Spleen (tissue), 11 donors: ENCODE data around the gene CHMP4A. TPM values are rescaled to one million over a fixed set of nuclear protein-coding genes. Genes with fewer than 3 reads are reported as not detected.
"Not testable (repeated sequence)": the region's sequence is repeated elsewhere in the genome, so short reads cannot be mapped to it uniquely, and the experiment has no call there.

Source experiments
- DNase-seq: peaks from one replicate; pipeline ENCODE4 v3.0.0-alpha.2; 2020
- H3K27ac ChIP-seq, 8 donors: fragments of 200-600 bp; sonication (generic) in 7 of 8; 1 replicate in 4 of 8; 2 replicates in 4 of 8; pipeline versions ENCODE4 v1.5.0 to v1.8.0; 2016 to 2021; ENCODE audit warnings: inconsistent platforms in 4 of 8, mild to moderate bottlenecking in 4 of 8, moderate library complexity in 1 of 8
- H3K27me3 ChIP-seq, 7 donors: fragments of 200-600 bp; sonication (generic) in 6 of 7; replicated peaks in 1 of 7; 1 replicate in 4 of 7; 2 replicates in 3 of 7; pipeline versions ENCODE4 v1.5.0 to v1.8.0; 2016 to 2021; ENCODE audit warnings: inconsistent platforms in 3 of 7, mild to moderate bottlenecking in 1 of 7
- H3K36me3 ChIP-seq, 6 donors: fragments of 200-600 bp; sonication (generic) in 5 of 6; 1 replicate in 4 of 6; 2 replicates in 2 of 6; pipeline versions ENCODE4 v1.5.0 to v1.8.0; 2016 to 2021; ENCODE audit warnings: inconsistent platforms in 2 of 6
- H3K4me1 ChIP-seq, 6 donors: fragments of 200-600 bp; sonication (generic) in 5 of 6; 1 replicate in 3 of 6; 2 replicates in 3 of 6; pipeline versions ENCODE4 v1.5.0 to v1.8.0; 2016 to 2021; ENCODE audit warnings: inconsistent platforms in 3 of 6
- H3K4me3 ChIP-seq, 8 donors: fragments of 200-600 bp; sonication (generic) in 7 of 8; 1 replicate in 4 of 8; 2 replicates in 4 of 8; pipeline versions ENCODE4 v1.5.0 to v1.8.0; 2016 to 2021; ENCODE audit warnings: inconsistent platforms in 4 of 8, mild to moderate bottlenecking in 4 of 8, moderate library complexity in 2 of 8
- H3K9me3 ChIP-seq, 8 donors: fragments of 200-600 bp; sonication (generic) in 7 of 8; 1 replicate in 4 of 8; 2 replicates in 4 of 8; pipeline versions ENCODE4 v1.5.0 to v1.8.0; 2016 to 2021; ENCODE audit warnings: inconsistent platforms in 4 of 8
- CTCF ChIP-seq, 11 experiments: fragments of 200-600 bp in 7 of 11; fragments of 450-650 bp in 4 of 11; sonication (generic) in 4 of 11; IDR thresholded peaks in 8 of 11; conservative IDR thresholded peaks in 3 of 11; 1 replicate in 7 of 11; 2 replicates in 4 of 11; pipeline versions ENCODE4 v1.4.0 to v1.8.0; 2016 to 2021; ENCODE audit warnings: antibody characterized with exemption in 11 of 11, inconsistent platforms in 4 of 11, mild to moderate bottlenecking in 1 of 11
- POLR2A ChIP-seq, 3 donors: fragments of 450-650 bp; IDR thresholded peaks; one replicate each; pipeline ENCODE4 v1.5.1; 2017; ENCODE audit warnings: antibody characterized with exemption in 3 of 3, mild to moderate bottlenecking in 1 of 3
- POLR2AphosphoS5 ChIP-seq, 3 donors: sonication (generic); formaldehyde crosslinking; IDR thresholded peaks; one replicate each; pipeline ENCODE4 v1.5.1; 2017; ENCODE audit warnings: antibody characterized with exemption in 3 of 3
- WGBS, 5 donors: extraction: QIAGEN DNeasy Blood & Tissue Kit in 3 of 5; methylation state at CpG; one replicate each; pipeline versions ENCODE4 v1.1.5 to v1.1.7; 2013 to 2018; 5-methylcytosine and 5-hydroxymethylcytosine counted together
- intact Hi-C: fragments of 100-400 bp; cut with DNase I; formaldehyde crosslinking; loops from one replicate; pipeline ENCODE4 v1.15.0; 2023; ENCODE audit warnings: low total_unique reads
- polyA plus RNA-seq, 3 donors: library from polyadenylated mRNA; stranded (reverse); fragments of 200-250 nt; gene quantifications; one replicate each; pipeline ENCODE4 v1.2.1, GENCODE V29; 2013
- total RNA-seq, 7 donors: library from RNA; depleted of rRNA in 3 of 7; stranded (reverse); fragments of >200 nt in 3 of 7; fragmentation: NEBNext Ultra II Directional in 4 of 7; extraction: Animal tissue kit (Norgen Biotek cat#: 25700) in 4 of 7; gene quantifications; one replicate each; pipeline versions ENCODE4 v1.1.0 to v1.2.1, GENCODE V29; 2016 to 2021
- donor health status: healthy with polysubstance abuse.
- donor health status: DM: no; HTN: no; CAD: no; lungs with moderate emphysema.
- donor health status: DM: no; HTN: no; CAD: no.
- donor health status: Bipolar disorder and iron deficiency.
- donor health status: healthy.
- donor health status: DM: no; HTN: no; CAD: no.
- donor health status: DM: yes; HTN: yes; CAD: no.

The CHMP4A gene
- total and polyA plus RNA-seq, 10 donors: 53.3 to 149 (median 63.4) TPM

- H3K9me3 ChIP-seq: no peaks in the 10 kb centered on the region
- peaks cover 20 to 78% (median 35%) of the 10 kb centered on the region in 6 donors for H3K4me1 ChIP-seq
- peaks cover 0 to 35% (median 7%) of the 10 kb centered on the region in 6 donors for H3K36me3 ChIP-seq
- 0 to 91% (median 0%) methylated on average over 1 of the region's 1 CpG for WGBS, 5 donors
- no peaks in the 10 kb centered on the region for H3K27me3 ChIP-seq
- no peak for DNase-seq
- H3K27ac ChIP-seq: no peak overlapping the region
- no peak for TF ChIP-seq POLR2AphosphoS5 (IDR thresholded peaks at IDR 0.05)
- no peak for TF ChIP-seq CTCF (IDR thresholded peaks at IDR 0.05 in 8 of 11, conservative IDR thresholded peaks at IDR 0.05 in 3 of 11)
- TF ChIP-seq POLR2A (IDR thresholded peaks at IDR 0.05): no peak
- H3K4me3 ChIP-seq: no peak overlapping the region
- intact Hi-C loops: no loop called here
Measured at GRCh38 chr14:24228902-24229301, 15.6 kb upstream of the CHMP4A start.

- intact Hi-C loops: no loop called here
- Histone ChIP-seq H3K27ac (no peak overlapping the region), H3K4me1 (peaks cover 9 to 60% (median 21%) of the 10 kb centered on the region in 6 donors), H3K27me3 (no peaks in the 10 kb centered on the region), H3K9me3 (no peaks in the 10 kb centered on the region), H3K4me3 (no peak overlapping the region), H3K36me3 (peaks cover 0 to 34% (median 7%) of the 10 kb centered on the region in 6 donors)
- WGBS, 5 donors: 83 to 92% (median 86%) methylated on average over 1 of the region's 1 CpG
- DNase-seq: no peak
- TF ChIP-seq POLR2AphosphoS5 (IDR thresholded peaks at IDR 0.05) (no peak), CTCF (IDR thresholded peaks at IDR 0.05 in 8 of 11, conservative IDR thresholded peaks at IDR 0.05 in 3 of 11) (no peak), POLR2A (IDR thresholded peaks at IDR 0.05) (no peak)
Measured at GRCh38 chr14:24226473-24226872, 13.2 kb upstream of the CHMP4A start.

DNA sequence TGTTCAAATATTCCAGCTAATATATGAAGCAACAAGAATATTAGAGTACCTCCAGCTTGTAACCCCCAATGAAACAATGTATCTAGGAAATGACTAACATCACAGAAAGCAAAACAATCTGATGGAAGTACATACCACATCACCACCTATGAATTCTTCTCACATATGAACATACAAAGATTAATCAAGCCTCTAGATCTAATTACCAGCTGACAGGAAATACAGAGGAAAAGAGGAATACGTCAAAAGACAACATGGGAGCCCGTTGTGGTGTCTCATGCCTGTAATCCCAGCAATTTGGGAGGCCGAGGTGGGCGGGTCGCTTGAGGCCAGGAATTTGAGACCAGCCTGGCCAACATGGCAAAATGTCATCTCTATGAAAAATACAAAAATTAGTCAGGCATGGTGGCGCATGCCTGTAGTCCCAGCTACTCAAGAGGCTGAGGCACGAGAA is 11.4 kb upstream of the CHMP4A start:
- Histone ChIP-seq H3K27me3 (no peaks in the 10 kb centered on the region), H3K27ac (no peak overlapping the region), H3K36me3 (peaks cover 0 to 34% (median 7%) of the 10 kb centered on the region in 6 donors), H3K9me3 (no peaks in the 10 kb centered on the region), H3K4me1 (peaks cover 0 to 43% (median 8%) of the 10 kb centered on the region in 6 donors), H3K4me3 (no peak overlapping the region)
- no peak for DNase-seq
- no peak for TF ChIP-seq CTCF (IDR thresholded peaks at IDR 0.05 in 8 of 11, conservative IDR thresholded peaks at IDR 0.05 in 3 of 11)
- intact Hi-C loops: no loop called here
- WGBS, 5 donors: 82 to 88% (median 87%) methylated on average over 7 of the region's 7 CpGs

- Histone ChIP-seq H3K36me3 (peaks cover 0 to 33% (median 5%) of the 10 kb centered on the region in 6 donors), H3K4me1 (peaks cover 0 to 28% (median 3%) of the 10 kb centered on the region in 6 donors)
- H3K9me3 ChIP-seq, H3K27me3 ChIP-seq, H3K27ac ChIP-seq, H3K4me3 ChIP-seq, intact Hi-C loops, DNase-seq: not testable (repeated sequence)
- 92 to 98% (median 97%) methylated on average over 4 of the region's 4 CpGs for WGBS, 5 donors
Measured at GRCh38 chr14:24222987-24223386, 9.7 kb upstream of the CHMP4A start.

GRCh38 chr14:24219521-24219920 is 6.2 kb upstream of the CHMP4A start:
- H3K4me1 ChIP-seq: peaks cover 8 to 26% (median 18%) of the 10 kb centered on the region in 6 donors
- H3K36me3 ChIP-seq: peaks cover 0 to 27% (median 7%) of the 10 kb centered on the region in 6 donors
- no peak for TF ChIP-seq POLR2A (IDR thresholded peaks at IDR 0.05)
- TF ChIP-seq CTCF (IDR thresholded peaks at IDR 0.05 in 8 of 11, conservative IDR thresholded peaks at IDR 0.05 in 3 of 11): no peak
- TF ChIP-seq POLR2AphosphoS5 (IDR thresholded peaks at IDR 0.05): no peak
- DNase-seq: no peak
- H3K9me3 ChIP-seq: no peaks in the 10 kb centered on the region
- 43 to 58% (median 53%) methylated on average over 3 of the region's 3 CpGs for whole genome bisulfite sequencing, 5 donors
- no peak overlapping the region for H3K4me3 ChIP-seq
- no peaks in the 10 kb centered on the region for H3K27me3 ChIP-seq
- H3K27ac ChIP-seq: no peak overlapping the region
- intact Hi-C loops: no loop called here
